H1 (cell line): ENCODE measurements around the gene SPRR3. TPM values are rescaled to one million over a fixed set of nuclear protein-coding genes. Genes with fewer than 3 reads are reported as not detected.

ENCODE experiments used
- CTCF ChIA-PET: fragments of 300-600 bp; sonication (Branson Sonifier 250); formaldehyde crosslinking; loops from one replicate; lab custom pipeline; 2021; ENCODE audit not compliant: partially characterized antibody; lab: Charles Lee
- POLR2A ChIA-PET: fragments of 300-600 bp; sonication (Branson Sonifier 250); formaldehyde crosslinking; loops from one replicate; lab custom pipeline; 2021; ENCODE audit warnings: inconsistent platforms; ENCODE audit not compliant: partially characterized antibody; lab: Charles Lee
- DNase-seq, 2 experiments: peaks; one replicate each; pipeline versions ENCODE4 v3.0.0 to v3.0.0-alpha.2; 2010 to 2022; ENCODE audit warnings: low spot score in 2 of 2, low read depth in 1 of 2, mixed read lengths in 1 of 2
- FAIRE-seq: peaks from 2 replicates; lab custom pipeline; 2011; peaks lifted over from hg19 to GRCh38; lab: Jason Lieb, UNC
- H2AFZ ChIP-seq: 2 replicates; pipeline ENCODE4 v1.8.1; 2012; ENCODE audit warnings: low read length, inconsistent platforms
- H2AK5ac ChIP-seq: 2 replicates; pipeline ENCODE4 v1.6.1; 2013; ENCODE audit warnings: low read depth, low read length
- H2BK120ac ChIP-seq: replicated peaks from 2 replicates; pipeline ENCODE3; 2013; ENCODE audit warnings: low read depth, low read length, inconsistent platforms
- H2BK12ac ChIP-seq: 2 replicates; pipeline ENCODE4 v1.6.1; 2013; ENCODE audit warnings: low read depth, low read length
- H2BK15ac ChIP-seq: 2 replicates; pipeline ENCODE4 v1.6.1; 2013; ENCODE audit warnings: low read length
- H2BK20ac ChIP-seq: 2 replicates; pipeline ENCODE4 v1.6.1; 2013; ENCODE audit warnings: low read length
- H2BK5ac ChIP-seq: 2 replicates; pipeline ENCODE4 v1.6.1; 2013; ENCODE audit warnings: low read depth, low read length
- H3K14ac ChIP-seq: 2 replicates; pipeline ENCODE4 v1.6.1; 2013; ENCODE audit warnings: inconsistent platforms; ENCODE audit not compliant: insufficient read length
- H3K18ac ChIP-seq: 2 replicates; pipeline ENCODE4 v1.6.1; 2013; ENCODE audit warnings: low read length; ENCODE audit errors: extremely low read depth
- H3K23ac ChIP-seq: 2 replicates; pipeline ENCODE4 v1.6.1; 2013; ENCODE audit warnings: inconsistent platforms; ENCODE audit not compliant: insufficient read length
- H3K23me2 ChIP-seq: 2 replicates; pipeline ENCODE4 v1.6.1; 2013; ENCODE audit warnings: low read depth, low read length
- H3K27ac ChIP-seq: 2 replicates; pipeline ENCODE4 v1.6.1; 2011; ENCODE audit warnings: low read depth, low read length, inconsistent platforms
- H3K27me3 ChIP-seq, 4 experiments: replicated peaks in 1 of 4; 1 replicate in 1 of 4; 2 replicates in 3 of 4; pipeline versions ENCODE4 v1.6.1 to v1.8.1; 2011 to 2013; ENCODE audit warnings: low read length in 3 of 4, mild to moderate bottlenecking in 3 of 4, inconsistent platforms in 2 of 4, mixed read lengths in 2 of 4, moderate library complexity in 1 of 4; ENCODE audit not compliant: control insufficient read depth in 3 of 4, insufficient read depth in 3 of 4; ENCODE audit errors: extremely low read depth in 1 of 4
- H3K36me3 ChIP-seq, 4 experiments: 2 replicates each; pipeline versions ENCODE4 v1.6.1 to v1.8.1; 2011 to 2013; ENCODE audit warnings: mild to moderate bottlenecking in 4 of 4, low read length in 3 of 4, moderate library complexity in 2 of 4, control low read depth in 1 of 4, inconsistent platforms in 1 of 4; ENCODE audit not compliant: insufficient read depth in 4 of 4, control insufficient read depth in 2 of 4
- H3K4ac ChIP-seq: replicated peaks from 2 replicates; pipeline ENCODE3; 2013; ENCODE audit warnings: low read length, low read depth, mixed read lengths, inconsistent platforms; ENCODE audit not compliant: insufficient read length
- H3K4me1 ChIP-seq, 4 experiments: replicated peaks in 1 of 4; 1 replicate in 1 of 4; 2 replicates in 3 of 4; pipeline versions ENCODE4 v1.6.1 to v1.8.1; 2011 to 2013; ENCODE audit warnings: low read length in 3 of 4, inconsistent platforms in 2 of 4, mixed read lengths in 1 of 4; ENCODE audit not compliant: insufficient read depth in 4 of 4, control insufficient read depth in 3 of 4
- H3K4me2 ChIP-seq, 2 experiments: 2 replicates each; pipeline versions ENCODE4 v1.6.1 to v1.8.1; 2011 to 2013; ENCODE audit warnings: low read depth in 2 of 2, low read length in 2 of 2, control low read depth in 1 of 2, inconsistent platforms in 1 of 2, mild to moderate bottlenecking in 1 of 2; ENCODE audit not compliant: insufficient read depth in 1 of 2
- H3K4me3 ChIP-seq, 4 experiments: fragments of 200-600, 300-600 bp in 1 of 4; sonication (generic), shearing (Covaris generic), sonication (Bioruptor Twin) in 1 of 4; 2 replicates each; pipeline versions ENCODE4 v1.5.1 to v1.8.1; 2011 to 2016; ENCODE audit warnings: low read length in 4 of 4, low read depth in 3 of 4, control low read depth in 2 of 4, inconsistent platforms in 2 of 4, mild to moderate bottlenecking in 2 of 4, mixed read lengths in 1 of 4, moderate library complexity in 1 of 4; ENCODE audit not compliant: insufficient read depth in 2 of 4; ENCODE audit errors: extremely low read depth in 1 of 4
- H3K56ac ChIP-seq: replicated peaks from 2 replicates; pipeline ENCODE3; 2013; ENCODE audit warnings: low read depth, mild to moderate bottlenecking, mixed read lengths, low read length, inconsistent platforms; ENCODE audit not compliant: insufficient read length
- H3K79me1 ChIP-seq: 2 replicates; pipeline ENCODE4 v1.6.1; 2013; ENCODE audit warnings: low read depth, low read length, control low read depth
- H3K79me2 ChIP-seq, 2 experiments: 2 replicates each; pipeline versions ENCODE4 v1.6.1 to v1.8.1; 2012 to 2013; ENCODE audit warnings: low read length in 2 of 2, mild to moderate bottlenecking in 2 of 2, inconsistent platforms in 1 of 2; ENCODE audit not compliant: insufficient read depth in 2 of 2, control insufficient read depth in 1 of 2
- H3K9ac ChIP-seq, 4 experiments: replicated peaks in 1 of 4; 1 replicate in 1 of 4; 2 replicates in 3 of 4; pipeline versions ENCODE4 v1.6.1 to v1.8.1; 2011 to 2013; ENCODE audit warnings: low read depth in 3 of 4, low read length in 3 of 4, control low read depth in 2 of 4, mild to moderate bottlenecking in 2 of 4, moderate library complexity in 2 of 4, inconsistent platforms in 1 of 4; ENCODE audit errors: extremely low read depth in 1 of 4
- H3K9me3 ChIP-seq, 2 experiments: 2 replicates each; pipeline versions ENCODE4 v1.6.1 to v1.8.1; 2012 to 2013; ENCODE audit warnings: mild to moderate bottlenecking in 2 of 2, moderate library complexity in 2 of 2, control low read depth in 1 of 2, inconsistent platforms in 1 of 2, low read depth in 1 of 2, low read length in 1 of 2, mixed read lengths in 1 of 2; ENCODE audit not compliant: insufficient read depth in 2 of 2
- H4K20me1 ChIP-seq, 2 experiments: replicated peaks in 1 of 2; 2 replicates each; pipeline versions ENCODE3 to v1.8.1; 2011 to 2013; ENCODE audit warnings: inconsistent platforms in 2 of 2, low read length in 2 of 2, mild to moderate bottlenecking in 1 of 2; ENCODE audit not compliant: insufficient read depth in 2 of 2, control insufficient read depth in 1 of 2
- H4K5ac ChIP-seq: 2 replicates; pipeline ENCODE4 v1.6.1; 2013; ENCODE audit warnings: low read length, low read depth, mixed read lengths, inconsistent platforms; ENCODE audit not compliant: insufficient read length
- H4K8ac ChIP-seq: 2 replicates; pipeline ENCODE4 v1.8.0; 2013; ENCODE audit warnings: mild to moderate bottlenecking, moderate library complexity, low read length, inconsistent platforms; ENCODE audit not compliant: insufficient read depth; ENCODE audit errors: extremely low read depth
- H4K91ac ChIP-seq: replicated peaks from 2 replicates; pipeline ENCODE3; 2013; ENCODE audit warnings: low read length, mixed read lengths, inconsistent platforms; ENCODE audit not compliant: insufficient read length
- CTBP2 ChIP-seq: IDR thresholded peaks from 2 replicates; pipeline ENCODE4 v1.7.0; 2011; ENCODE audit warnings: borderline replicate concordance, mild to moderate bottlenecking, moderate library complexity, mixed read lengths, low read length; ENCODE audit not compliant: insufficient read depth, insufficient read length
- CTCF ChIP-seq, 3 experiments: IDR thresholded peaks; 1 replicate in 2 of 3; 2 replicates in 1 of 3; pipeline versions ENCODE4 v1.5.1 to v1.6.1; 2011; ENCODE audit warnings: low read length in 3 of 3, mild to moderate bottlenecking in 3 of 3, inconsistent platforms in 2 of 3, low read depth in 1 of 3, moderate library complexity in 1 of 3; ENCODE audit not compliant: insufficient read depth in 1 of 3; ENCODE audit errors: control extremely low read depth in 1 of 3
- HDAC2 ChIP-seq, 2 experiments: fragments of 300-600 bp in 1 of 2; sonication (generic) in 1 of 2; IDR thresholded peaks; 2 replicates each; pipeline ENCODE4 v1.6.1; 2011 to 2012; ENCODE audit warnings: low read depth in 2 of 2, low read length in 2 of 2, mild to moderate bottlenecking in 2 of 2, moderate library complexity in 2 of 2, borderline replicate concordance in 1 of 2, inconsistent platforms in 1 of 2
- POLR2A ChIP-seq, 2 experiments: IDR thresholded peaks; 1 replicate in 1 of 2; 2 replicates in 1 of 2; pipeline ENCODE4 v1.6.1; 2011; ENCODE audit warnings: low read depth in 2 of 2, low read length in 2 of 2, mild to moderate bottlenecking in 2 of 2; ENCODE audit errors: control extremely low read depth in 1 of 2
- SUZ12 ChIP-seq: fragments of 200-600 bp; sonication (generic); IDR thresholded peaks from 2 replicates; pipeline ENCODE4 v1.6.1; 2012; ENCODE audit warnings: mild to moderate bottlenecking, inconsistent platforms, low read length, moderate library complexity, mixed read lengths
- TCF12 ChIP-seq: IDR thresholded peaks from 2 replicates; pipeline ENCODE4 v1.6.1; 2011; ENCODE audit warnings: low read depth, mild to moderate bottlenecking, low read length
- WGBS, 2 experiments: shearing (Covaris generic) in 1 of 2; methylation state at CpG; one replicate each; pipeline versions ENCODE4 v1.1.6 to v1.1.7; 2013 to 2015; ENCODE audit warnings: low lambda C conversion rate in 2 of 2, mixed read lengths in 2 of 2, inconsistent platforms in 1 of 2, low coverage in 1 of 2, missing lambda C conversion rate in 1 of 2; ENCODE audit not compliant: insufficient replicate concordance in 2 of 2, insufficient coverage in 1 of 2, insufficient read length in 1 of 2; ENCODE audit errors: extremely low coverage in 1 of 2, missing lambda C conversion rate in 1 of 2; 5-methylcytosine and 5-hydroxymethylcytosine counted together
- polyA plus RNA-seq, 7 experiments: library from polyadenylated mRNA; depleted of rRNA in 3 of 7; stranded (reverse) in 5 of 7; unstranded in 2 of 7; fragments of >200 nt in 5 of 7; fragments of 200-250 nt in 2 of 7; gene quantifications; 1 replicate in 5 of 7; 2 replicates in 1 of 7; 4 replicates in 1 of 7; pipeline versions ENCODE4 v1.2.1 to v1.2.3, GENCODE V29; 2011 to 2013; ENCODE audit warnings: missing spikeins in 2 of 7, mixed read lengths in 2 of 7
- total RNA-seq: library from RNA; stranded (reverse); fragmentation: NEBNext Ultra II Directional; extraction: Animal tissue kit (Norgen Biotek cat#: 25700); gene quantifications from 2 replicates; pipeline ENCODE4 v1.2.1, GENCODE V29; 2021

The SPRR3 gene
- total and polyA plus RNA-seq, 2 of the 8 experiments (the other 6 are each of a cell fraction or from before 2014, with no cell fraction given), result not detected

GRCh38 chr1:153023109-153023508, 21.6 kb downstream of the SPRR3 start:
- H3K4me3 ChIP-seq, result no peak overlapping the region
- POLR2A ChIA-PET, result no interaction called here
- WGBS, 2 experiments, result 90% methylated on average over 7 of the region's 7 CpGs; no CpG with 5 or more reads in 1 of the 2 experiments
- H3K23ac ChIP-seq, result no peak overlapping the region
- no peak overlapping the region for H4K5ac ChIP-seq
- no peaks in the 10 kb centered on the region for H3K9me3 ChIP-seq
- H2BK15ac ChIP-seq, result peak overlapping the region; percentile 16; the same call in 1 of the 2 replicates
- H3K4me2 ChIP-seq, result no peak overlapping the region
- no peak for TF ChIP-seq CTCF (IDR thresholded peaks at IDR 0.05; ENCODE audit: control extremely low read depth in 1 of 3, insufficient read depth in 1 of 3, low read depth in 1 of 3, low read length in 3 of 3)
- no peak for TF ChIP-seq HDAC2 (IDR thresholded peaks at IDR 0.05; ENCODE audit: borderline replicate concordance in 1 of 2, low read depth in 2 of 2, low read length in 2 of 2)
- TF ChIP-seq CTBP2, result no peak
- TF ChIP-seq TCF12, result no peak
- no peak for TF ChIP-seq POLR2A (IDR thresholded peaks at IDR 0.05; ENCODE audit: control extremely low read depth in 1 of 2, low read depth in 2 of 2, low read length in 2 of 2)
- no peak for TF ChIP-seq SUZ12
- no peak overlapping the region for H3K27ac ChIP-seq
- DNase-seq (no peak), FAIRE-seq (no peak)
- H3K79me2 ChIP-seq, result no peaks in the 10 kb centered on the region
- H3K4ac ChIP-seq, result no peak overlapping the region
- H3K23me2 ChIP-seq, result no peaks in the 10 kb centered on the region
- H3K27me3 ChIP-seq, result no peaks in the 10 kb centered on the region; a peak in 1 of 7 replicates
- H4K20me1 ChIP-seq, result no peaks in the 10 kb centered on the region
- CTCF ChIA-PET, result no interaction called here
- no peak overlapping the region for H3K14ac ChIP-seq
- no peak overlapping the region for H2BK5ac ChIP-seq
- peaks cover 0 to 5% (median under 1%) of the 10 kb centered on the region in 4 experiments; a peak in 1 of 7 replicates for H3K4me1 ChIP-seq
- no peaks in the 10 kb centered on the region for H3K36me3 ChIP-seq
- H3K9ac ChIP-seq, result no peak overlapping the region
- no peak overlapping the region for H2BK20ac ChIP-seq
- H2AFZ ChIP-seq, result 0 out of 2 replicates have a peak overlapping the region, but pooled peaks have one; percentile 33
- H4K91ac ChIP-seq, result no peak overlapping the region
- no peaks in the 10 kb centered on the region for H3K79me1 ChIP-seq
- no peak overlapping the region for H2BK120ac ChIP-seq
- H4K8ac ChIP-seq, result no peak overlapping the region
- no peak overlapping the region for H2BK12ac ChIP-seq
- no peak overlapping the region for H2AK5ac ChIP-seq
- no peak overlapping the region for H3K18ac ChIP-seq
- H3K56ac ChIP-seq, result no peak overlapping the region
